GM21390 (cell line): ENCODE results near the gene HIPK2.

Experiments used
- ATAC-seq: cut with Tn5 transposase; IDR thresholded peaks from one replicate; pipeline ENCODE4 v1.9.1; 2021; ENCODE audit not compliant: unreplicated experiment

The HIPK2 gene

GRCh38 chr7:139753081-139753692, 24.6 kb downstream of the HIPK2 start:
- no peak for ATAC-seq

DNA sequence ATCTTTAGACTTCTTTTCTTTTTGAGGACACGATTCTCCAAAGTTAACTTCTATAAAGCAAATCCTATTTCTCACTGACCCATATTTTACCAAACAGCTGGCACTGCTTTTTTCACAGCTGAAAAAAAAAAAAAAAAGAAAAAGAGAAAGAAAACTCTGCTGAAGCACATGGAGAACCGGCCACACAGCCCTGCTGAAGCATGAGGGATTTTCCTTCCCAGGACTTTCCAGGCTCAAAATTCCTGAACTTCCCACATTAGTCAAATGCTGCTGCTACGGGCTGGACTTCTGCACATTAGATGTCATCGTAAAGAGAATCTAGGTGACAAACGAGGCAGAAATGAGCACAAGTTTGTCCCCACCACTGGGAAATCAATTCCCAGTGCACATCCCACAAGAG, 25.2 kb downstream of the HIPK2 start:
- ATAC-seq: no peak

DNA sequence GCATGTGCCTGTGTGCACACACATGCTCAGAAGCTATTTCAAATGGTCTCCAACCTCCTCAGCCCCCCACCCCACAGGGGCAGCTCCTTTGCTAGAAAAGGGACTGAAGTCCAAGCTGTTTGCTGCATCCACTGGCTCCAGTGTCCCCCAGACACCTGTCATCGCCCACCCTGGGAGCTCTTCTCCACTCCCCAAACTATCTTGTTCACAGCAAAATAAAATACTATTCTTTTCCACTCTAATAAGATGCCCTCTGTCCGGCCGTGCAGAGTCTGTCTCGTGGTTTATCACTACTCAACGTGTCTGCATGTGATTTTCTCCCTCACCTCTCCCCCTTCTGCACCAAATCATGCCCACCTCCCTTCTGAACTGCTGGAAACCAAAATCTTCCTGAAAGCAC, 25.6 kb downstream of the HIPK2 start:
- ATAC-seq: no peak

DNA sequence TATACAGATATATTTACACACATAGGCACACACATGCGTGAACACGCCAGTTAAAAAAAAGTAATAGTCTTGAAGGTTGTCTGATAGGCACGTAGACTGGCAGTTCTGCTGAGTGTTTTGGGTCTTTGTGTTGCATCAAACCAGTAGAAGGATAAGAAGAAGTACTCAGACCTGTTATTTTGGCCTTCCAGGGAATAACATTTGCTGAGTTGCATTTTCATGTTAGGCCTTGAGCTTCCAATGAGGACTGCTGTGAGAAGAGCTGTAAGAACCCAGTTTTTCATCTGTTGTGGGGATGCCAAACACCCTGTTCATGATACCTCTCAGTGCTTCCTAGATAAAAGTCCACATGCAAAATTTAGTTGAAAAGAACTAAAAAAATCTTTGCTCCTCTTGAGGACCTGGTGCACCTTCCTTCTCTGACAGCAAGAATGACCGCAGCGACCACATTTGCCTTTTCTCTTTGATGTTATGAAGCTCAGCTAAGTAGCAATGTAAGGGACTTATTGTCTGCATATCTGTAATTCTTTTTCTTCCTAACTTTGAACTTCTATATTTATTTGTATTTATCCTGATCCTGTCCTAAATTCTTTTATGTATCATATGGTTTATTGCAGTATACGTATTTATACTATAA, 27.2 kb downstream of the HIPK2 start:
- no peak for ATAC-seq

DNA sequence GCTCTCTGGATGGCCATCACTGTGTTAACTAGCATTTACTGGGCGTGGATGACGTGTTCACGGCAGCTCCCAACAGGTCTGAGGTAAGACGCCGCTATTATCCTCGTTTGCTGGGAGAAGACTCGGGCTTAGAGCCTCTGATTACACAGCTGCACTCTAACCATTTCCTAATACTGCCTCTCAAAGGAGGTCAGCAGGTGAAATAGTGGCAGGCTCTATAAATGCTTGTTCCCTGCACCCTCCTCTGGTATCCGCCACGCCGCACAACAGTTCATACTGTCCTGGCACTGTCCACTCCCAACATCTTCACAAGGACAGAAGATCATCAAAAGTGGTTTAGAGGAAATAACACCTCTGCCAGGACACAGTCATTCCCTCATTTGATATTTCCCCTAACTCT, 28.3 kb downstream of the HIPK2 start:
- ATAC-seq: no peak

GRCh38 chr7:139748941-139749340, 28.9 kb downstream of the HIPK2 start:
- no peak for ATAC-seq

DNA sequence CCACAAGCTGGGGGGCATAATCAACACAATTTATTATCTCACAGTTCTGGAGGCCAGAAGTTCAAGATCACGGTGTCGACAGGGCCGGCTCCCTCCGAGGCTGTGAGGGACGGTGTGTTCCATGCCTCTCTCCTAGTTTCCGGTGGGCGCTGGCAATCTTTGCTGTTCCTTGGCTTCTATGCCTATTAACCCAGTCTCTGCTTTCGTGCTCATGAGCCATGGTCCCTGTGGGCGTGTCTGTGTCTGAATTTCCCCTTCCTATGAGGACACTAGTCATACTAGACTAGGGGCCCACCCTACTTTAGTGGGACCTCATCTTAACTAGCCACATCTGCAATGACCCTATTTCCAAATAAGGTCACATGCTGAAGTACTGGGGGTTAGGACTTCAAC, 29.4 kb downstream of the HIPK2 start:
- ATAC-seq: no peak

DNA sequence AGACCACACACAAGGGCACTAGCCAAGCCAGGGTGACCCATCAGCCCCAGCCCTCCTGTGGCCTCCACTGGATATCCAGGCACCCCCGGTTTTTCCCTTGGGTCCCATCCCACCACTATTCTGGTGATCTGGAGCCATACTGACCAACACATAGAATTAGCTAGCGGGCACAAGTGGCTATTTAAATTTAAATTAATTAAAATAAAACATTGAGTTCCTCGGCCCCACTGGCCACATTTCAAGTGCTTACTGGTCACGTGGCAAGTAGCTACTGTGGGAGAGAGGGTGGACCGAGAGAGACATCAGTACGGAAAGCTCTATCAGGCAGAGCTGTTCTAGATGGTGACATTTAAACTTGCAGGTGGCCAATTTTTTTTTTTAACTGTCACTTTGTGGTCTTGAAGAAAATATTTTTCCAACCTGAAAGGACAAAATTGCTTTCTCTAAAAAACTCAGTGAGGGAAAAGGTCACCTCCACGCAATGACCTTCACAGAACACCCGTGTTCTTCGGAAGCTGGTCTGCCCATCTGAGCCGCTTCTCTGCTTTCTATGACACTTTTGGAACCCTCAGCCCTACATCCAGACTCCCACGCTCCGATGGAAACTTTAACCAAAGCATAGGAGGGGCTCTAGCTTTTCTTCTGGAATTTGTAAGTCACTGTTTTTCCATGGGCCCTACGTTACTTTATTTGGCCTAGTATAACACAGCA, 30.0 kb downstream of the HIPK2 start:
- ATAC-seq: no peak

DNA sequence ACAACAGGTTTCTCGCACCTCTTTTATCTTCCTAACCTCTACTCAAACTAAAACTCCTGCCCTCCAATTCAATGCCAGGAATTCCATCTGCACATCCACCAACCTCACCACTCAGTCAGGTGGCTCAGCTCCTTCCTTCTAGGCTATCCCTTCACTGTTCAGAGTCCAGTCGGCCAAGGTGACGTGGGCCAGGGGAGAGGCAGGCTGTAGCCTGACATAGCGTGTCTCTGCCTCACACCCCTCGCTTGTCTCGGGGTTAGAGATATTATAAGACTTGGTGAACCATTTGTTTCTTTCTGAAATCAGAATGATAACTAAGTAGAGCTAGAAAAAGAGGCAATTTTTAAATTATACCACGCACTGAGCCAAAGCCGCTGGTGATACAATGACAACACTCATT, 31.1 kb downstream of the HIPK2 start:
- ATAC-seq: no peak

DNA sequence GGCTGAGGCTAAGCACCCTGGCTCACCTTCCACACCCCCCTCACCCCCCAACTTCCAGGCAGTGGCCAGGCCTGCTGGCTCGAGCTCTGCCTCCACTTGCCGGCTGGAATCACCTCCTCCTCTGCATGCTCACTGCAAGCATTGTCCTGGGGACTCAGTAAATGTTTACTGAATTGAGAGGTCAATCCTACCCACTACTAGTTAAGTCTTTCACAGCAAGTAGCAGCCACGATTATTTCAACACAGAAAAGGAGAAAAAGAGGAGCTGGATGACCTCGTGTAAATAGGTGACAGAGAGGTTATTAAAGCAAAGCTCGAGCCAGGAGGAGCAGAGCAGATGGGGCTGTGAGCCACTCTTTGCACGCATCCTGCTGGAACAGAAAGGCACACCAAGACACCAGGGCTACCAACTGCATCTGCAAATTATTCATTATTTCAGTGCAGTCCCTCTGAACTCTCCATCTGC, 32.1 kb downstream of the HIPK2 start:
- no peak for ATAC-seq

GRCh38 chr7:139744768-139745677, 32.8 kb downstream of the HIPK2 start:
- no peak for ATAC-seq

- no peak for ATAC-seq
These were observed 33.6 kb downstream of the HIPK2 start for GRCh38 chr7:139743967-139744767.

- no peak for ATAC-seq
These were observed 34.4 kb downstream of the HIPK2 start for GRCh38 chr7:139743267-139743966.

DNA sequence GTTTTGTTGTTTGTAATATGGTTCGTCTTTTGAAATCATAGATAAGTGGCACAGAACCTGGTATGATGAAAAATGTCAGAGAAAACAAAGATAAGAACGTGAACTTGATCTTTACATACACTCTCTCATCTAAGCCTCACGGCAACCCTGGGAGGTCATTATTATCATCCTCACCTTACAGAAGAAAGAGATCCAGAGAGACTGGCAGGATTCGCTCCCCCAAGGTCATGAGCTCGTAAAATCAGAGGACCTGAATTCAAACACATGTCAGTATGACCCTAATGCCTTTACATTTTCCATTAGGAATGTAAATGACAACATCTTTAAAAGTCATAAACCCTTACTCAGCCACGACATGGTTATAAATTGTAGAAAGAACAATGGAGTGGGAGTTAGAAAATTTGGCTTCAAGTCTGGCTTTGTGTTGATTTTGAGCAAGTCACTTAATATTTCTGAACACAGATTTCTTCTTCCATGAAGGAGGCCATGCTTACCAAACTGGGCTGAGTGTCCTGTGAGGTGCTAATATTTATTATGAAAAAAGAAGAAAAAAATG, 35.9 kb downstream of the HIPK2 start:
- ATAC-seq: no peak

DNA sequence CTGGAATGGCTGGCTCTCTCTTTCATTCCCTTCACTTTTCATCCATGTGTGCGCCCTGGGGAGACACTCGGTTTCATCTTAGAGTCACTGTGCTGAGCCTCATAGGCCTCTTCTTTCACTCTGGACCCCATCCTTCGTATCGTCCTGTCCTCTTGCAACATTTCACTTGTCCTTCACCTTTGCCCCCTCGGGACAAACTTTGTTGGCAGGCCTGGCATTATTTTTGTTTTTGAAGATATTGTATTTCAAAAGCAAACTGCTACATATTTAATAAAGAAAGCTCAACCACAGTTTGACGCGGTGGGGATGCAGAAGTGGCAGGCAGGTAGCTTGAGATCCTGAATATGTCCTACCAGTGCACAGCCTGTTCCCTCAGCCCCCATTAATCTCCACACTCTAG, 36.6 kb downstream of the HIPK2 start:
- no peak for ATAC-seq

DNA sequence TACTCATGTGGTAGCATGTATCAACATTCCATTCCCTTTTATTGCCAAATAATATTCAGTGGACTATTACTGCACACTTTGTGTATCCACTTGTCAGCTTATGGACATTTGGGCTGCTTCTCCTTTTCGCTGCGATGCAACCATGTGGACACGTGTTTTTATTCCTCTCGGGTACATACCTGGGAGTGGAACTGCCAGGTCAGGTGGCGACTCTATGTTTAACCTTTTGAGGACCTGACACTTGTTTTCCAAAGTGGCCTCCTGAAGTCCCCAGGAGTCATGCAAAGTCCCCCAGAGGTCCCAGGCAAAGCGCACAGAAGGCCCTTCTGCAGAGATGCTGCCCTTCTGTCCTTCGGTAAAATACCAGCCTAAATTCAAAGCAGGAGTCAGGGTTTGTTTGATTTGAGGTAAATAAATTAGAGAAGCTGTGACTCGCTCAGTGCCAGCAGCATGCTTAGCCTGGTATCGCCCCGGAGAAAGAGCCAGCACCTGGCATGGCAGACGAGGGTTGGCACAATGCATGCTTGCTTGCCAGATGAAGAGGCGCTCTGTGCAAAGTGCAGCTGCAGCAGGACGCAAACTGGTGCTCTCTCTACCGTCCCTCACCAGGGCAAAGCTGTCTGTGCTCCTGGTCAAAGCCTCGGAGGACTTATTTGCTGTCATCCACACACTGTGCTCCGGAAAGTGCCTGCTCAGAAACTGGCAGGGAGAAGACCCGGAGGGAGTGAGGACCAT, 37.8 kb downstream of the HIPK2 start:
- no peak for ATAC-seq

DNA sequence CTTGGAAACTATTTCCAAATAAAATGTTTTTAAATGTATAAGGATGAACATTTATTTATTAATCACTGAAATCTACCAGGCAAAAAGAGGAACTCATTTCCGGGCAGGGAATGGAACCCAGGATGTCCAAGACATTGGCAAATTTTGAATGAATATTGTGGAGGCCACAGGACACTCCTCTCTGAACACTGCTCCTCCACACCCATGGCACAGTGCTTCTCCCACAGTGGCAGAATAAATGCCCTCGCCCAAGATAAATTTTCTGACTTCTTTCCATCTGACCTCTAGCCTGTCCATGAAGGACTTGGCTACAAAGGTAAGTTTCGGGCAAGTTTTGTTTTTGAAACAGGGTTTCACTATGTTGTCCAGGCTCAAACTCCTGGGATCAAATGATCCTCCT, 39.0 kb downstream of the HIPK2 start:
- no peak for ATAC-seq

GRCh38 chr7:139738101-139738489, 39.7 kb downstream of the HIPK2 start:
- no peak for ATAC-seq
